K562 (cell line): ENCODE data around the gene SEPTIN1. TPM values are rescaled to one million over a fixed set of nuclear protein-coding genes. Genes with fewer than 3 reads are reported as not detected.

ENCODE experiments used
- ATAC-seq: fragments of 200-7000 bp; cut with Tn5 transposase; 3 replicates; pipeline ENCODE4 v1.9.1; 2020; ENCODE audit warnings: moderate library complexity
- BruUV-seq: library from RNA; stranded (reverse); fragments of 400-500 nt; replicated peaks from 2 replicates; lab custom pipeline; 2021; lab: Mats Ljungman, UMichigan
- CTCF ChIA-PET: fragments of 300-600 bp; formaldehyde crosslinking; extraction: SDS; loops from one replicate; lab custom pipeline; 2021; ENCODE audit warnings: low intra/inter-chr PET ratio; lab: Yijun Ruan, JAX
- POLR2A ChIA-PET: fragments of 300-600, 350-650 bp; sonication (Branson Sonifier 250); formaldehyde crosslinking; extraction: SDS; loops from one replicate; lab custom pipeline; 2021; ENCODE audit warnings: antibody characterized with exemption, inconsistent platforms; lab: Yijun Ruan, JAX
- DNase-seq, 4 experiments: peaks; one replicate each; pipeline versions ENCODE4 v3.0.0 to v3.0.0-alpha.2; 2011 to 2018; ENCODE audit warnings: low spot score in 3 of 4, mixed read lengths in 3 of 4; ENCODE audit errors: extremely low read depth in 1 of 4
- FAIRE-seq: peaks from 2 replicates; lab custom pipeline; 2011; peaks lifted over from hg19 to GRCh38; lab: Jason Lieb, UNC
- H2AFZ ChIP-seq: 2 replicates; pipeline ENCODE4 v1.6.0; 2011; ENCODE audit warnings: low read depth, low read length, control low read depth, inconsistent platforms
- H3K27ac ChIP-seq: fragments of 200-600 bp; 3 replicates; pipeline ENCODE4 v1.8.0; 2011; ENCODE audit warnings: low read depth, mild to moderate bottlenecking, control low read depth, inconsistent platforms, low read length, moderate library complexity, mixed read lengths; ENCODE audit errors: extremely low read depth
- H3K27me3 ChIP-seq, 2 experiments: fragments of 300-600 bp in 1 of 2; 2 replicates in 1 of 2; 3 replicates in 1 of 2; pipeline versions ENCODE4 v1.6.0 to v1.8.0; 2011; ENCODE audit warnings: inconsistent platforms in 2 of 2, low read length in 2 of 2, mild to moderate bottlenecking in 1 of 2, mixed read lengths in 1 of 2, moderate library complexity in 1 of 2; ENCODE audit not compliant: control insufficient read depth in 2 of 2, insufficient read depth in 2 of 2
- H3K36me3 ChIP-seq: fragments of 300-600 bp; 3 replicates; pipeline ENCODE4 v1.8.0; 2011; ENCODE audit warnings: mild to moderate bottlenecking, low read length, inconsistent platforms; ENCODE audit not compliant: control insufficient read depth, insufficient read depth
- H3K4me1 ChIP-seq, 2 experiments: fragments of 200-600 bp in 1 of 2; replicated peaks in 1 of 2; 2 replicates in 1 of 2; 3 replicates in 1 of 2; pipeline versions ENCODE4 v1.5.1 to v1.8.0; 2011; ENCODE audit warnings: inconsistent platforms in 2 of 2, low read length in 2 of 2, mild to moderate bottlenecking in 1 of 2, mixed read lengths in 1 of 2, moderate library complexity in 1 of 2; ENCODE audit not compliant: control insufficient read depth in 2 of 2, insufficient read depth in 2 of 2
- H3K4me2 ChIP-seq: 2 replicates; pipeline ENCODE4 v1.6.1; 2011; ENCODE audit warnings: low read length, control low read depth, inconsistent platforms, mixed read lengths; ENCODE audit not compliant: insufficient read depth
- H3K4me3 ChIP-seq: fragments of 200-600 bp; sonication (generic), shearing (Covaris generic); 2 replicates; pipeline ENCODE4 v1.5.1; 2016; ENCODE audit warnings: control low read depth, inconsistent platforms
- H3K79me2 ChIP-seq: fragments of 200-600 bp; 3 replicates; pipeline ENCODE4 v1.8.0; 2011; ENCODE audit warnings: low read length, inconsistent platforms; ENCODE audit not compliant: control insufficient read depth, insufficient read depth
- H3K9ac ChIP-seq, 2 experiments: 2 replicates each; pipeline versions ENCODE4 v1.6.0 to v1.6.1; 2011; ENCODE audit warnings: low read depth in 2 of 2, low read length in 2 of 2, control low read depth in 1 of 2, inconsistent platforms in 1 of 2, mild to moderate bottlenecking in 1 of 2, mixed read lengths in 1 of 2; ENCODE audit not compliant: insufficient read depth in 1 of 2
- H3K9me1 ChIP-seq: one replicate; pipeline ENCODE4 v1.6.0; 2011; ENCODE audit warnings: inconsistent platforms, mild to moderate bottlenecking, low read length, moderate library complexity; ENCODE audit not compliant: control insufficient read depth, insufficient read depth
- H3K9me3 ChIP-seq: replicated peaks from 2 replicates; pipeline ENCODE4 v1.5.1; 2011; ENCODE audit warnings: low read depth, low read length, inconsistent platforms; ENCODE audit not compliant: control insufficient read depth, insufficient read depth
- H4K20me1 ChIP-seq: replicated peaks from 2 replicates; pipeline ENCODE4 v1.6.1; 2011; ENCODE audit warnings: low read length, inconsistent platforms, mixed read lengths; ENCODE audit not compliant: control insufficient read depth, insufficient read depth
- ARHGAP35 ChIP-seq: fragments of 450-650 bp; IDR thresholded peaks from 2 replicates; pipeline ENCODE4 v1.6.1; 2018; ENCODE audit not compliant: partially characterized antibody
- ARID1B ChIP-seq: fragments of 450-650 bp; IDR thresholded peaks from 2 replicates; pipeline ENCODE4 v1.6.1; 2016; ENCODE audit warnings: antibody characterized with exemption, mild to moderate bottlenecking, inconsistent platforms
- CBFA2T3 ChIP-seq: fragments of 450-650 bp; IDR thresholded peaks from 2 replicates; pipeline ENCODE4 v1.6.1; 2017
- CBX2 ChIP-seq: fragments of 200-600 bp; sonication (generic); IDR thresholded peaks from one replicate; pipeline ENCODE4 v1.6.1; 2012; ENCODE audit warnings: mild to moderate bottlenecking, low read length, inconsistent platforms; ENCODE audit not compliant: insufficient read depth, poor library complexity, severe bottlenecking
- FIP1L1 ChIP-seq: fragments of 200-400 bp; formaldehyde crosslinking; IDR thresholded peaks from 2 replicates; pipeline ENCODE4 v1.6.1; 2018; ENCODE audit warnings: mild to moderate bottlenecking, low read depth, low read length; ENCODE audit not compliant: poor library complexity, severe bottlenecking
- HDAC1 ChIP-seq, 2 experiments: fragments of 450-650 bp; IDR thresholded peaks; 2 replicates each; pipeline ENCODE4 v1.6.1; 2016 to 2017; ENCODE audit warnings: inconsistent platforms in 1 of 2, mild to moderate bottlenecking in 1 of 2, moderate library complexity in 1 of 2
- NCOR1 ChIP-seq: fragments of 450-650 bp; IDR thresholded peaks from 2 replicates; pipeline ENCODE4 v1.6.1; 2016; ENCODE audit warnings: mild to moderate bottlenecking, moderate library complexity
- OTX1 ChIP-seq: fragments of 450-650 bp; formaldehyde crosslinking; IDR thresholded peaks from 2 replicates; pipeline ENCODE4 v1.4.0; 2022; ENCODE audit warnings: mild to moderate bottlenecking
- RCOR1 ChIP-seq, 2 experiments: IDR thresholded peaks; 2 replicates each; pipeline ENCODE4 v1.6.1; 2012; ENCODE audit warnings: low read depth in 2 of 2, low read length in 2 of 2, borderline replicate concordance in 1 of 2, improper control_type of control experiment in 1 of 2
- RNF2 ChIP-seq: sonication (generic); IDR thresholded peaks from 2 replicates; pipeline ENCODE4 v1.6.1; 2016
- TBL1XR1 ChIP-seq, 2 experiments: IDR thresholded peaks; 2 replicates each; pipeline ENCODE4 v1.6.1; 2012; ENCODE audit warnings: improper control_type of control experiment in 2 of 2, low read length in 2 of 2, mild to moderate bottlenecking in 1 of 2
- TEAD4 ChIP-seq, 2 experiments: sonication (generic) in 1 of 2; formaldehyde crosslinking in 1 of 2; IDR thresholded peaks; 2 replicates each; pipeline versions ENCODE4 v1.6.1 to v1.8.0; 2012 to 2022; ENCODE audit warnings: borderline replicate concordance in 1 of 2, inconsistent platforms in 1 of 2, low read length in 1 of 2, mild to moderate bottlenecking in 1 of 2, missing genetic modification reagents in 1 of 2
- ZMIZ1 ChIP-seq, 2 experiments: fragments of 150-350 bp in 1 of 2; IDR thresholded peaks; 2 replicates each; pipeline ENCODE4 v1.6.1; 2012 to 2016; ENCODE audit warnings: low read depth in 2 of 2, low read length in 2 of 2, mild to moderate bottlenecking in 1 of 2, moderate library complexity in 1 of 2
- ZNF507 ChIP-seq: conservative IDR thresholded peaks from 2 replicates; pipeline ENCODE4 v1.6.1; 2017; ENCODE audit warnings: missing genetic modification characterization, missing compliant biosample characterization
- WGBS: fragments of 100-300 bp; shearing (Covaris generic); methylation state at CpG from one replicate; pipeline ENCODE4 v1.1.6; 2016; ENCODE audit warnings: low coverage, mixed read lengths; ENCODE audit not compliant: insufficient coverage; ENCODE audit errors: missing lambda C conversion rate; 5-methylcytosine and 5-hydroxymethylcytosine counted together
- in situ Hi-C: fragments of 300-500 bp; cut with MboI; formaldehyde crosslinking; loops from 4 replicates; pipeline ENCODE4 v1.15.0; 2018; ENCODE audit warnings: inconsistent platforms, mixed read lengths
- intact Hi-C: fragments of 100-400 bp; cut with micrococcal nuclease; formaldehyde crosslinking; loops from 2 replicates; pipeline ENCODE4 v1.14.2; 2022
- polyA plus RNA-seq, 8 experiments: library from polyadenylated mRNA; depleted of rRNA in 4 of 8; stranded (reverse) in 5 of 8; unstranded in 3 of 8; fragments of >200 nt; fragmentation: Nextera tagmentation in 2 of 8; fragmentation: Illumina TruSeq in 1 of 8; extraction: Ambion mirVana in 2 of 8; extraction: Trizol in 1 of 8; gene quantifications; 2 replicates each; pipeline versions ENCODE4 v1.2.1 to v1.2.3, GENCODE V29; 2011 to 2014; ENCODE audit warnings: inconsistent platforms in 1 of 8, missing spikeins in 1 of 8
- total RNA-seq, 7 experiments: library from RNA; depleted of rRNA in 6 of 7; stranded (reverse); fragments of >200 nt in 6 of 7; fragmentation: Illumina TruSeq in 2 of 7; extraction: Trizol in 2 of 7; gene quantifications; 2 replicates each; pipeline versions ENCODE4 v1.2.1 to v1.2.3, GENCODE V29; 2011 to 2021; ENCODE audit warnings: low replicate concordance in 1 of 7
- TF ChIP-seq, protein P1 (sequence below): fragments of 250-450 bp; sonication (Bioruptor Pico); IDR thresholded peaks from 2 replicates; pipeline ENCODE4 v1.8.0; 2021; ENCODE audit warnings: moderate library complexity, mild to moderate bottlenecking, inconsistent platforms
- TF ChIP-seq, protein P2 (sequence below): fragments of 450-650 bp; IDR thresholded peaks from 2 replicates; pipeline ENCODE4 v1.6.1; 2014; ENCODE audit warnings: low read depth, mild to moderate bottlenecking, moderate library complexity, borderline replicate concordance

The SEPTIN1 gene
- total and polyA plus RNA-seq, 9 of the 15 experiments (the other 6 are each of a cell fraction or from before 2014, with no cell fraction given), result 0.23 to 5.6 (median 1.7) TPM; not detected in 1

GRCh38 chr16:30397056-30397455, 14.7 kb upstream of the SEPTIN1 start:
- intact Hi-C loops, result no loop called here
- peaks cover 33 to 64% of the 10 kb centered on the region in 2 experiments for H3K4me1 ChIP-seq
- peaks cover 10% of the 10 kb centered on the region for H3K79me2 ChIP-seq
- H3K4me3 ChIP-seq, result no peak overlapping the region
- H3K9ac ChIP-seq, result peak overlapping the region in 1 of 2 experiments; percentile 62; a peak in 1 of 4 replicates
- H3K27me3 ChIP-seq, result no peaks in the 10 kb centered on the region
- BruUV-seq, result no TSS peak
- ATAC-seq (no peak), FAIRE-seq (no peak), DNase-seq (peak in 2 of 4 experiments; percentile 32 to 51)
- in situ Hi-C loops, result no loop called here
- POLR2A ChIA-PET, result interaction anchor here (0.6 to 1.0 kb wide), 2 partner anchors 10 to 40 kb away, joined by 3 to 4 read pairs; no protein-coding TSS in a partner anchor
- H2AFZ ChIP-seq, result no peak overlapping the region
- CTCF ChIA-PET, result no interaction called here
- H3K9me1 ChIP-seq, result no peaks in the 10 kb centered on the region
- peaks cover 21% of the 10 kb centered on the region; the same call in 2 of the 3 replicates for H3K36me3 ChIP-seq
- no peaks in the 10 kb centered on the region for H3K9me3 ChIP-seq
- H4K20me1 ChIP-seq, result no peaks in the 10 kb centered on the region
- WGBS, result 27% methylated on average over 4 of the region's 4 CpGs
- no peak overlapping the region for H3K4me2 ChIP-seq
- no peak overlapping the region for H3K27ac ChIP-seq
- no peak for TF ChIP-seq ARHGAP35
- no peak for TF ChIP-seq OTX1 (CRISPR knock-in tag)
- TF ChIP-seq RNF2, result no peak
- TF ChIP-seq RCOR1 (IDR thresholded peaks at IDR 0.05; ENCODE audit: borderline replicate concordance in 1 of 2, low read depth in 2 of 2, low read length in 2 of 2), result peak; percentile 13 to 84; a peak in 2 of 4 replicates
- TF ChIP-seq, protein P1, sequence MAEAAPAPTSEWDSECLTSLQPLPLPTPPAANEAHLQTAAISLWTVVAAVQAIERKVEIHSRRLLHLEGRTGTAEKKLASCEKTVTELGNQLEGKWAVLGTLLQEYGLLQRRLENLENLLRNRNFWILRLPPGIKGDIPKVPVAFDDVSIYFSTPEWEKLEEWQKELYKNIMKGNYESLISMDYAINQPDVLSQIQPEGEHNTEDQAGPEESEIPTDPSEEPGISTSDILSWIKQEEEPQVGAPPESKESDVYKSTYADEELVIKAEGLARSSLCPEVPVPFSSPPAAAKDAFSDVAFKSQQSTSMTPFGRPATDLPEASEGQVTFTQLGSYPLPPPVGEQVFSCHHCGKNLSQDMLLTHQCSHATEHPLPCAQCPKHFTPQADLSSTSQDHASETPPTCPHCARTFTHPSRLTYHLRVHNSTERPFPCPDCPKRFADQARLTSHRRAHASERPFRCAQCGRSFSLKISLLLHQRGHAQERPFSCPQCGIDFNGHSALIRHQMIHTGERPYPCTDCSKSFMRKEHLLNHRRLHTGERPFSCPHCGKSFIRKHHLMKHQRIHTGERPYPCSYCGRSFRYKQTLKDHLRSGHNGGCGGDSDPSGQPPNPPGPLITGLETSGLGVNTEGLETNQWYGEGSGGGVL (CRISPR knock-in tag), result no peak
- TF ChIP-seq HDAC1 (IDR thresholded peaks at IDR 0.05), result 0 out of 4 replicates have a peak, but pooled peaks of 1 of the 2 experiments have one; percentile 50
- TF ChIP-seq CBFA2T3, result peak; percentile 83
- no peak for TF ChIP-seq CBX2
- TF ChIP-seq, protein P2, sequence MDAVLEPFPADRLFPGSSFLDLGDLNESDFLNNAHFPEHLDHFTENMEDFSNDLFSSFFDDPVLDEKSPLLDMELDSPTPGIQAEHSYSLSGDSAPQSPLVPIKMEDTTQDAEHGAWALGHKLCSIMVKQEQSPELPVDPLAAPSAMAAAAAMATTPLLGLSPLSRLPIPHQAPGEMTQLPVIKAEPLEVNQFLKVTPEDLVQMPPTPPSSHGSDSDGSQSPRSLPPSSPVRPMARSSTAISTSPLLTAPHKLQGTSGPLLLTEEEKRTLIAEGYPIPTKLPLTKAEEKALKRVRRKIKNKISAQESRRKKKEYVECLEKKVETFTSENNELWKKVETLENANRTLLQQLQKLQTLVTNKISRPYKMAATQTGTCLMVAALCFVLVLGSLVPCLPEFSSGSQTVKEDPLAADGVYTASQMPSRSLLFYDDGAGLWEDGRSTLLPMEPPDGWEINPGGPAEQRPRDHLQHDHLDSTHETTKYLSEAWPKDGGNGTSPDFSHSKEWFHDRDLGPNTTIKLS, result no peak
- TF ChIP-seq FIP1L1, result no peak
- TF ChIP-seq ZNF507 (tag), result no peak
- TF ChIP-seq ARID1B, result peak; percentile 26; the same call in 1 of the 2 replicates
- TF ChIP-seq NCOR1, result peak; percentile 14; the same call in 1 of the 2 replicates
- TF ChIP-seq ZMIZ1 (IDR thresholded peaks at IDR 0.05; ENCODE audit: low read depth in 2 of 2, low read length in 2 of 2), result no peak
- TF ChIP-seq TBL1XR1 (IDR thresholded peaks at IDR 0.05; ENCODE audit: low read length in 2 of 2), result peak in 1 of 2 experiments; percentile 19; a peak in 1 of 4 replicates
- peak; percentile 45 for TF ChIP-seq TEAD4 (IDR thresholded peaks at IDR 0.05; ENCODE audit: low read length)
- no peak for TF ChIP-seq TEAD4 (CRISPR knock-in tag; IDR thresholded peaks at IDR 0.05; ENCODE audit: borderline replicate concordance)
